ENCODE data around the gene IL21R.

- TF ChIP-seq CTCF (IDR thresholded peaks at IDR 0.05): no peak
- no peak for TF ChIP-seq POLR2A (IDR thresholded peaks at IDR 0.05)
Measured at GRCh38 chr16:27400751-27401620, 988 bp upstream of the IL21R start.

Data from suprapubic skin (tissue), 3 donors.